KG1 (cell line): ENCODE results near the gene APOB.

Source experiments
- DNase-seq: peaks from one replicate; lab custom pipeline; 2025; lab: John Stamatoyannopoulos, UW

The APOB gene

DNA sequence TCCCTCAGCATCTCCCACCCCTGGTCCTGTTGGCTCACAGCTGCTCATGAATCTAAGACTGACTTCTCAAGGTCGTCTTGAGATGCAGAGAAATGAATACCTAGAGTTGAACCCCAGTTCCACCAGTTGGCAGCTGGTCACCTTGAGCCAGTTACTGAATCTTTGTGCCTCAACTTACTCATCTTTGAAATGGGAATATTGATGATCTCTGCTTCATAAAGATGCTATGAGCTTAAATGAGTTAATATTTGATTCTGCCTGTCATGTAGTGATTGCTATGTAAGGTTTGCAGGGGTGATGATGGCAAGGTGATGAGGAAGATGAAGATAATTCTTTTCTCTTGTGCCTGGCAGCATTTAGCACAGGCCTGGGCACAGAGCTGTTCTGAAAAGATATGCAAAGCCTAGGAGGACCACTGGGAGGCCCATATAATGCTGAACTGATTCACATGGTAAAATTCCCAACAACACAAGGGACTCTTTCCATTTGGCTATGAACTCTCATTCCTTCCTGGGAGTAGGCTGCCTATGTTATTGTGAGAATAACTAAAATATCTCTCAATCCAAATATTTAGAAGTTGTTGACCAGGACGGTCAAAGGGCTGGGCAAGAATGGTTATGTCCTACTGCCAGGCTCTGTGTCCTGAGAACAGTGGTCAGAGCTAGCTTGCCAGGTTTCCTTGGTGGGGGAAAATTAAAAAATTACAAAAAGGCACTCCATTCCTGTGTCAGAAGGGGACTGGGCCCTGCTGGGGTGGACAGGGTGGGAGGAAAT is 70.9 kb downstream of the APOB start:
- no peak for DNase-seq

DNA sequence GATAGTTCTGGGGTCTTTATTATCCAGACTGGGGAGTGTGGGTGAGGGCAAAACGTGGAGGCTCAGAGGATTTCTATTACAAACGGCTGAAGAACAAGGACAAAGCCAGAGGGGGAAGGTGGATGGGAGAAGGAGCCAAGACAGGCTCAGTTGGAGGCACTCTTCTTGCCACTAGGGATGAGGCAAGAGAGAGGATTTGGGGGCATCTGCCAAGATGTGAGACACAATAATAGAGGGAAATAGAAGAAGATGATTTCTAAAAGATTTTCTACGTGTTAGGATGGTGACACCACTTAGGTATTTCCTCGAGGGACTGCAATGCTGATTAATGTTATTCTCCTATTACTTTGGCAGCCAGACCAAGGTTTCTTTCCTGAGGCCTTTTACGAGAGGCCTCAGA is 71.8 kb downstream of the APOB start:
- DNase-seq = no peak

DNA sequence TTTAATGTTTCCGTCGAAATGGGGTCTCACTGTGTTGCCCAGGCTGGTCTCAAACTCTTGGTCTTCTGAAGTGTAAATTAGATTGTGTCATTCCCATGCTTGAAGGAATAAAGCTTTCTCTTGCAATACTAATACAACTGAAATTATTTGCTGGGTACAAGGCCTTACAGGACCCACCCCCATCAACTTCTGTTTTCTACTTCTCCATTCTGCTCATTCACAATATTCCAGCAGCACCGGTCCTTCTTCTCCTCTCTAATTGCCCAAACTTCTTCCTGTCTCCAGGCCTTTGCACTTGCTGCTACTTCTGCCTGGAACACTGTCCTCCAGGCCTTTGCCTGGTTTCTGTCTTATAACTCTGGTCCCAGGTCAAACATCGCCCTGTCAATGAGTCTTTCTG is 73.8 kb downstream of the APOB start:
- no peak for DNase-seq

DNA sequence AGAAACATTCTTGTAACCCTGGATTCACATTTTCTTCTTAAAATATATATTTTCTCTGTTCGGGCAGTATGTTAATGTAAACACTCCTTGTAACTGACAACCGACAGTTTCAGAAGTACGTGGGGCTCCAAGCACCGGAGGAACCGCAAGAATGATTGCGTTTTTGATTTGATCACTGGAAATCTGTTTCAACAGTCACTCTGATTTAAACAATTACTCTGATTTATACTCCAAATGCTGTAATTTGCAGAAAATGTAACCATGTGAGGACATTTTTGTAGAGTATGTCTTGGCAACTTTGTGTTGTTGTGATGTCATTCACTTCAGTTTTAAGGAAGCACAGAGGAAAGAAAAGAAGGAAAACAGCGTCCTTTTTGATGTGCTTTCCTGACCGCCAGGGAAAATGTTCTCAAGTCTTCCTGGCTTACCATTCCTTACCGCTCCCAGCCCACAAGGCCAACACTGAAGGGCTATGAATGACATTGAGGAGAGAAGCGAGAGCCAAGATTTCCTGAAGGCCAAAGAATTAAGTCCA is 77.7 kb downstream of the APOB start:
- no peak for DNase-seq

DNA sequence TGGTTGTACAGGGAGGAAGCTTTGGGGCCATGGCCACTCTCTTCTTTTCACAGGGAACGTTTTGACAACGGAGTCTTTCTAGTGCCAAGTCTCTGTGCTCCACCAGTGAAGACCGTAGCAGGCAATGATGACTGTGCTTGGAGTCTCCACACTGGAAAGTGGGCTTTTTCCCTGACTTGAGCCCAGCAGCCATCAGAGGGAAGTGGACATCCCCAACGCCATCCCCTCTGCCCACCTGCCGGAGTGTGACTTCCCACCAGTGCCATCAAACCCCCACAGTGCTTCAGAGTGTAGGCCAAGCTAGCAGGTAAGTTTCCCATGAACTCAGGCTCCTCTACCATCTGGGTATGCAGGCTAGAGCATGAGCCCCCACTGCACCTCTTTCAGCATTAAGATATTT is 78.7 kb downstream of the APOB start:
- no peak for DNase-seq

DNA sequence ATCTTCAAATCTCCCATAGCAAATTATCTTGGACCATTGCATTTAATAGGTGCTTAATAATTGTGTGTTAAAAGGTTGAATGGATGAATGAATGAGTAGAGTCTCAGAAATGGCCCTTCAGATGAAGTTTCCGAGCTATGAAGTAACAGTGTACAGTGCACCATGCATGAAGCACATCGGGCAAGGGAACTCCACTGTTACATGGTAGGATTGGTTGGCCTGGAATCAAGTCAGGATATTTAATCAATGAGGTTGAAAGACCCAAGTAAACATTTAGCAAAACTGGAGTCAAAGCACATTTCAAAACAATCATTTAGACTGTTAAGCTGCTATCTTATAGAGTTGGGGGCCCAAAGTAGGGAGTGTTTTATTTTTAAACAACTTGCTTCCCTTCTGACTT is 80.0 kb downstream of the APOB start:
- no peak for DNase-seq

DNA sequence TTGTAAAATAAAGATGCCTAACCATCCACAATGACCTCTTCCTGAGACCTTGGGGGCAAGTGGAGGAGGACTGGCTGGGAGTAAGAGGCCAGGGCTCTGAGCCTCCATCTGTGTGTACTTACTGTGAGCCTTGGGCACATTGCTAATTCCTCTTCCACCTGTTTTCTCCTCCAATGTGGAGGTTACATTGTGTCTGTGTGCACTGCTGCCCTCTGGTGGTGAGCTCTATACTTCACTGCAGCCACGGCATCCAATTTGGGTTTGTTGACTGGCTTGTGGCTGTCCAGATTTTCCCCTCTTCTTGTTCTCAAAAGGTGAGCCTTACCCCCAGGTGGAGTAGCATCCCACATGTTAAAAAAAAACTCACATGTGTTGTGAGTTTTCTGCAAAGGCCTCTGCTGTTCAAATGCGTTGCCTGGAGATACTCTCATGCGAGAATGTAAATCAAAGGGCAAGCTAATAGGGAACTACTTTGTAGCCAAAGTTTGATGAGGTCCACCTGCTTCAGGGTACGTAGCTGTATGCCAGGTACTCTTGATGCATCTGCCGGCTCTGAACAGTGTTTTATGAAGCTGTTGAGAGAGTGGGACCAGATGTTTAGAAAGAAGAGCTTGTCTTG is 80.8 kb downstream of the APOB start:
- DNase-seq = peak; percentile 33

DNA sequence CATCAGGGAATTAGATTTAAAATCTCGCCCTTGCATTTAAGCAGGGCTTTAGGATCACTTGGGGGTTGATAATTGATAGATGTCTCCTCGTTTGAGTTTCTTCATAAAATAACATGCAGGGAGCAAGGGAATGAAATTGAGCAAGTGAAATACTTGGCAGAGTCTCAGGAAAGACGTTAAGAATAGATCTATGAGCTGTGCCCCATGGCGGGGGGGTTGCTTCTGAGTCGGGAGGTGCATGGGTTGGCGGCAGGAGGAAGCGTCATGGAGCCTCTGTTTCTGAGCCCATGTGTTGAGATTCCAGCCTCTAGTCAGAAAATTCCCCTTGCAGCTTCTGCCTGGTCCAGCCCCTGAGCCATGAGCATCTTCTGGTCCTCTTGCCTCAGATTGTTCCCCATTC is 82.0 kb downstream of the APOB start:
- DNase-seq = no peak

DNA sequence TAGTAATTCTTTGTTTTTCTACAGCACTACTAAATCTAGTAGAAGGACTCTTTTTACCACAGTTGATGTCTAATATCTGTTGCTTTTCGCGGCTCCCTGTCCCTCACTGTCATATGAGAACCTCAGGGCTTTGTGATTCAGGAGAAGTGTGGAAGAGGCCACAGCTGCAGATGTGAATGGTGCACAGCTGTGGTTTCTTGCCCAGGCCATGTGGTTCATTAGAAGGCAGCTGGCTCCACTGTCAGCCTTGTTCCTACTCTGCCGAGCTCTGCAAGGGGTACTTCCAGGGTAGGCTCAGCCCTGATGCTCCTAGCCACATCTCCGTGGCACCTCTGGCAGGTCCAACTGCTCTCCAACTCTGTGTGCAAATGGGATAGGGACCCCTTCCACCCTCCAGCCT is 83.9 kb downstream of the APOB start:
- no peak for DNase-seq

DNA sequence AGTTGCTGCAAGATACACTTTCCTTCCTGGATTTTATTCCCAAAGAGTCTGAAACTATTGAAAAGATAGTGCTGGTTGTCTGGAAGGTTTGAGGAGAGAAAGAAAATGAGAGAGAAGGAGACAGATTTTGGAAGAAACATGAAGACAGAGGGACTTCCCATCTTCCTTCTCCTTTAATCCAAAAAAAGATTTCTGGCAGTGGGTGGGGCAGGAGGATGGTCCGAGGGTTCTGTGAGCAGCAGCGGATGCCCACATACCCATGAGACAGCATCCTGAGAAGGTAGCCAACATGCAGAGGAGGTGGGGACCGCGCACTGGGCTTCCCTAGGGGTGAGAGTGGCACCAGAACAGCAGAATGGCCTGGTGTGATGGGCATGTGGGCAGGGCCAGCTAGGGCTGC is 84.6 kb downstream of the APOB start:
- no peak for DNase-seq

DNA sequence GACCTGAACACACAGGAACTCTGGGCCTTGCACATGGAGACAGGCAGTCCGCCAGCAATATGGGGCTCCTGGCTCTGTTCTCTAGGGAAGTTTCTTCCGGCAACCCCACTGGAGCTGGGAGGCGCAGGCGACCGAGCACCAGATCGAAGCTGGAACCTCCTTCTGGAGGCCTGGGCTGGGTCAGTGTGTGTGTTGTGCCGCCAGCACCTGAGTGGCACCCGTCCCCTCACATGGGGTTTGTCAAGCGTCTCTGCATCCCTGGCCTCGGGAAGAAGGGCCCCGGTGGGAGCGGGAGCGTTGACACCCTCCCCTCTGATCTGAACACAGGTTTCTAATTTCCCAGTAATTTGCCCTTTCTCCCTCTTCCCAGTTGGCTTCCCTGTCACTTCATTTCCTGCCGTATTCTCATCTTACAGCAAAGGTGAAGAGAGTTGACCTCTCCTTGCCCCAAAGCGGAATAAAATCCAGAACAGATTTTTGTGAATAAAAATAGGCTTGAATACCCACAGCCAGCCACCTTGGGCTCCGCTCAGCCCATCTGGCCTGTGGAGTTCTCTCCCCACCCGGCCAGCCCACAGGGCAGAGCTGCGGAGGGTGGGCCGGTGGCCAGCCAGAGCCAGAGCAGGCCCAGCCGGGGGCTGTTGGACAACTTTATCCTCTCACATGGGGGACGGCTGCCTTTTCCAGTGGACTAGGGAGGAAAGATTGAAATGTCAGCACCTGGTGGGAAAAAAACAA is 85.9 kb downstream of the APOB start:
- DNase-seq = no peak

DNA sequence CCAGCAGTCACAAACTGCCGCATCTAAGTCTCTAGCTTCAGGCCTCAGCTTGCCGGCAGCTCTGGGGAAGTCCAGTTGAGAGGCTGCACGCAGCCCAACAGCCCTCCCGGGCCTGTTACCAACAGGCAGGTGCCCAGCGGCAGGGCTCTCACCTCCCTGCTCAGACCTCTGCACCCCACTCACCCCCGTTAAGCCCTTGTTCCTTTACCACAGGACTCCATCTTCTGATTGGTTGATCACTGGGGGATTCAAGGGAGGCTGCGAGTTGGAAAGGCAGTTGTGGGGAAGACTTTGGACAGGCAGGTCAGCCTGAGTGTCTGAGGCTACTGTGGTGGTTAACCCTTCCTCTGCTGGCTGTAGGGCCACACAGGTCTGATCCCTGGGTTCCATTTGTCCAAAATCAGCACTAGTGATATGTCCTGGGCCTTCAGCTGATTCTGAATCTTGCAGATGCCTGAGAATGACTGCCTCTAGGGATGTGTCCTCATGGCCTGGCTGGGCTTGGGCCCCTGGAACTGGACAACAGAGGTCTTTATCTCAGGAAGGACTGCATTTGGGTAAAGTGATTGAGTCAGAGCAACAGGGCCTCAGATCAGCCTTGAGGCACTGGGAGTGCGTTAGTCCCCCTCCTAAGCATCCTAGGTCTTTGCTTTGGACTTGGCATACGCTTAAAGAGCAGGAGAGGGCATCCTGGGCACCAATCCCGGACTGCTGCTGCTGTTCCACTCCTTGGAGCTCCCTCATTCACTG is 88.4 kb downstream of the APOB start:
- DNase-seq = no peak

DNA sequence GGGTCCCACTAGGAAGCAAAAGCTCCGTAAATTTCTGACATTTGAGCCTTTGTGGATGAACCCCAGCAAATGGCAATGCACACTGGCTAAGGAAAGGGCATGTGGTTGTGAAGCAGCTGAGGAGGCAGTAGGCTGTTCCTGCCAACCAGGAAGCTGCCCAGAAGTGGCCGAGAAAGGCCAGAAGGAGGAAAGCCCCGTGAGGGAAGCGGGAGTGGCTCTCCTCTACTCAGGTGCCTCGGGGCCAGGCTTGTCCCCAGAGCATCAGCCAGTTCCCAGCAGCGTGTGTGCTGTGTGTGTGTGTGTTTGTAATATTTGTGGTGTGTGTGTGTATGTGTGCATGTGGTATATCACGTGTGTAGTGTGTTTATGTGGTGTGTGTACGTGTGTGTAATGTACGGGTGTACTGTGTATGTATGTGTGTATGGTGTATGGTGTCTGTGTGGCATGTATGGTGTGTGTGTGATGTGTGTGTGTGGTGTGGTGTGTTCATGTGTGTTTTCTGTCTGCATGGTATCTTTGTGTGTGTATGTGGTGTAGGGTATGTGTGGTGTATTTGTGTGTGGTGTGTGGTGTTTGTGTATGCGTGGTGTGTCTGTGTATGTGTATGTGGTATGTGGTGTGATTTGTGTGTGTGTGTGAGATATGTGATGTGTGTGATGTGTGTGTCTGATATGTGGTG is 90.6 kb downstream of the APOB start:
- DNase-seq = no peak
